Measurements from ENCODE around the gene SETD1B.

DNA sequence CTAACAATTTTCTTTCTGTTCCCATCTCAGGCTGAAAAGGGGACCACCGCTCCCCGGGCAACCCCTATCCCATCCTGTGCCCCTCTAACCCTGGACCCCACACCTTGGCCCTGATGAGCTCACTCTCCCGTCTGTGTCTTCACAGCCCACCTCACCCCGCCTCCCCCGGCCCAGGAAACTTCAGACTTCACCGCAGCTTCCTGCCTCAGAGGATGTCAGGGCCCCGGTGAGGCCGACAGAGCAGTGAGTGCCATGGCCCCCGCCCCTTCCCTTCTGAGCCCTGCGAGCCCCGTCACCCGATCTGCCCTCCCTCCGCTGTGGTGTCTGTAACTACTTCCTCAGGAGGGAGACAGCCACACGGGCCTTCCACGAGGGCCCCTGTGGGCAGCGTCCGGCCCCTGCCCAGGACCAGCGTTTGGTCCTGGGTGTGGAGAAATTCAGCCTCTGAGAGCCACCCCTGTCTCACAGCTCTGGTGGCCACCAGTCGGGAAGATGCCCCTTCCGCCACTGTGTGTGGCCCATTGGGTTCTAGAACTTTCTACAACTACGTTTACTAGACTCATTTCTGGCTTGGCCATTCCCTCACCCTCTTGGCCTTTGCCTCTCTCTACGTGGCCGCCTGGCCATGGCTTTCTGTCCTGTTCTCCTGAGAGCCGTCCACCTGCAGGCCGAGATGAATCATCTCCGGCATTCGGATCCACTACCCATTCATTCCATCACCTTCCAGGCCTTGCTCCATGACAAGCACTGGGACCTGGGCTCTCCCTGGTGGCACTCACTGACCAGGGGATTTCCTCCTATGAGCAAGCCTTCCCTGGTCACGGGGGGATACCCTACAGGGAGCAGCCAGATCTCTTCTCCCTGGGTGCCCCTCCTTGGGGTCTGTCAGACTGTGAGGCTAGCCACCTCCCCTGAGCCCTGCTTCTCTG is 13.7 kb upstream of the SETD1B start:
- TF ChIP-seq, protein P1, sequence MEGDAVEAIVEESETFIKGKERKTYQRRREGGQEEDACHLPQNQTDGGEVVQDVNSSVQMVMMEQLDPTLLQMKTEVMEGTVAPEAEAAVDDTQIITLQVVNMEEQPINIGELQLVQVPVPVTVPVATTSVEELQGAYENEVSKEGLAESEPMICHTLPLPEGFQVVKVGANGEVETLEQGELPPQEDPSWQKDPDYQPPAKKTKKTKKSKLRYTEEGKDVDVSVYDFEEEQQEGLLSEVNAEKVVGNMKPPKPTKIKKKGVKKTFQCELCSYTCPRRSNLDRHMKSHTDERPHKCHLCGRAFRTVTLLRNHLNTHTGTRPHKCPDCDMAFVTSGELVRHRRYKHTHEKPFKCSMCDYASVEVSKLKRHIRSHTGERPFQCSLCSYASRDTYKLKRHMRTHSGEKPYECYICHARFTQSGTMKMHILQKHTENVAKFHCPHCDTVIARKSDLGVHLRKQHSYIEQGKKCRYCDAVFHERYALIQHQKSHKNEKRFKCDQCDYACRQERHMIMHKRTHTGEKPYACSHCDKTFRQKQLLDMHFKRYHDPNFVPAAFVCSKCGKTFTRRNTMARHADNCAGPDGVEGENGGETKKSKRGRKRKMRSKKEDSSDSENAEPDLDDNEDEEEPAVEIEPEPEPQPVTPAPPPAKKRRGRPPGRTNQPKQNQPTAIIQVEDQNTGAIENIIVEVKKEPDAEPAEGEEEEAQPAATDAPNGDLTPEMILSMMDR (IDR thresholded peaks at IDR 0.05), result no peak
- TF ChIP-seq POLR2A (IDR thresholded peaks at IDR 0.05), result no peak
